HUES6 (cell line): ENCODE results near the gene TMEM233.
"Not testable (repeated sequence)": the region's sequence is repeated elsewhere in the genome, so short reads cannot be mapped to it uniquely, and the experiment has no call there.

Experiments used
- H3K27ac ChIP-seq: 2 replicates; pipeline ENCODE4 v1.7.0; 2013; ENCODE audit warnings: low read depth, mild to moderate bottlenecking, low read length, inconsistent platforms
- H3K27me3 ChIP-seq: 2 replicates; pipeline ENCODE4 v1.6.1; 2013; ENCODE audit warnings: low read length; ENCODE audit not compliant: control insufficient read depth, insufficient read depth
- H3K36me3 ChIP-seq: 2 replicates; pipeline ENCODE4 v1.6.1; 2013; ENCODE audit warnings: low read length; ENCODE audit not compliant: control insufficient read depth, insufficient read depth
- H3K4me1 ChIP-seq: 2 replicates; pipeline ENCODE4 v1.6.1; 2013; ENCODE audit warnings: low read length; ENCODE audit not compliant: control insufficient read depth, insufficient read depth
- H3K4me3 ChIP-seq: 2 replicates; pipeline ENCODE4 v1.5.1; 2013; ENCODE audit warnings: low read depth, low read length
- H3K9ac ChIP-seq: one replicate; pipeline ENCODE4 v1.6.1; 2013; ENCODE audit warnings: mild to moderate bottlenecking, low read length
- H3K9me3 ChIP-seq: 2 replicates; pipeline ENCODE4 v1.6.1; 2013; ENCODE audit warnings: low read depth, low read length; ENCODE audit not compliant: control insufficient read depth, insufficient read depth

The TMEM233 gene

GRCh38 chr12:119630223-119630780 lies 36.7 kb downstream of the TMEM233 start:
- H3K4me3 ChIP-seq, result no peak overlapping the region
- no peaks in the 10 kb centered on the region for H3K4me1 ChIP-seq
- H3K27me3 ChIP-seq, result peaks cover 9% of the 10 kb centered on the region; the same call in 1 of the 2 replicates
- H3K36me3 ChIP-seq, result no peaks in the 10 kb centered on the region
- no peak overlapping the region for H3K9ac ChIP-seq
- no peak overlapping the region for H3K27ac ChIP-seq
- H3K9me3 ChIP-seq, result no peaks in the 10 kb centered on the region

- no peak overlapping the region for H3K27ac ChIP-seq
- H3K27me3 ChIP-seq, result peaks cover 9% of the 10 kb centered on the region
- H3K4me1 ChIP-seq, result no peaks in the 10 kb centered on the region
- no peak overlapping the region for H3K4me3 ChIP-seq
- no peaks in the 10 kb centered on the region for H3K9me3 ChIP-seq
- H3K9ac ChIP-seq, result no peak overlapping the region
- H3K36me3 ChIP-seq, result no peaks in the 10 kb centered on the region
Measured at GRCh38 chr12:119630962-119631550, 37.5 kb downstream of the TMEM233 start.

GRCh38 chr12:119631930-119632678 lies 38.5 kb downstream of the TMEM233 start:
- Histone ChIP-seq H3K4me1 (no peaks in the 10 kb centered on the region), H3K9ac (no peak overlapping the region)

GRCh38 chr12:119634743-119635142 lies 41.2 kb downstream of the TMEM233 start:
- no peaks in the 10 kb centered on the region for H3K9me3 ChIP-seq
- no peak overlapping the region for H3K9ac ChIP-seq
- peaks cover 10% of the 10 kb centered on the region for H3K27me3 ChIP-seq
- H3K27ac ChIP-seq, result no peak overlapping the region
- no peaks in the 10 kb centered on the region for H3K36me3 ChIP-seq
- H3K4me1 ChIP-seq, result no peaks in the 10 kb centered on the region
- no peak overlapping the region for H3K4me3 ChIP-seq

More at GRCh38 chr12:119631930-119632678, 38.5 kb downstream of the TMEM233 start:
- peaks cover 10% of the 10 kb centered on the region for H3K27me3 ChIP-seq
- H3K27ac ChIP-seq, result no peak overlapping the region
- H3K36me3 ChIP-seq, result no peaks in the 10 kb centered on the region
- no peak overlapping the region for H3K4me3 ChIP-seq
- H3K9me3 ChIP-seq, result no peaks in the 10 kb centered on the region

- Histone ChIP-seq H3K9ac (no peak overlapping the region), H3K36me3 (no peaks in the 10 kb centered on the region), H3K27me3 (0 out of 2 replicates have a peak, but pooled peaks cover 3% of the 10 kb centered on the region), H3K9me3 (no peaks in the 10 kb centered on the region), H3K4me3 (no peak overlapping the region), H3K27ac (no peak overlapping the region), H3K4me1 (no peaks in the 10 kb centered on the region)
Measured at GRCh38 chr12:119642986-119643385, 49.4 kb downstream of the TMEM233 start.

- Histone ChIP-seq H3K9me3 (no peaks in the 10 kb centered on the region), H3K27me3 (0 out of 2 replicates have a peak, but pooled peaks cover 3% of the 10 kb centered on the region), H3K27ac (no peak overlapping the region), H3K36me3 (no peaks in the 10 kb centered on the region), H3K4me1 (no peaks in the 10 kb centered on the region), H3K4me3 (no peak overlapping the region), H3K9ac (no peak overlapping the region)
Measured at GRCh38 chr12:119644930-119645329, 51.4 kb downstream of the TMEM233 start.

GRCh38 chr12:119645535-119646059 lies 52.0 kb downstream of the TMEM233 start:
- Histone ChIP-seq H3K9ac (no peak overlapping the region), H3K4me1 (no peaks in the 10 kb centered on the region), H3K36me3 (no peaks in the 10 kb centered on the region), H3K4me3 (no peak overlapping the region), H3K27me3 (0 out of 2 replicates have a peak, but pooled peaks cover 3% of the 10 kb centered on the region), H3K9me3 (no peaks in the 10 kb centered on the region), H3K27ac (no peak overlapping the region)

- Histone ChIP-seq H3K9me3 (no peaks in the 10 kb centered on the region; the same call in 1 of the 2 replicates), H3K27ac (no peak overlapping the region), H3K36me3 (no peaks in the 10 kb centered on the region), H3K4me1 (no peaks in the 10 kb centered on the region), H3K27me3 (0 out of 2 replicates have a peak, but pooled peaks cover 3% of the 10 kb centered on the region), H3K4me3 (no peak overlapping the region), H3K9ac (no peak overlapping the region)
Measured at GRCh38 chr12:119649202-119649808, 55.7 kb downstream of the TMEM233 start.

GRCh38 chr12:119652665-119653064 lies 59.1 kb downstream of the TMEM233 start:
- Histone ChIP-seq H3K4me1 (no peaks in the 10 kb centered on the region), H3K9me3 (no peaks in the 10 kb centered on the region; the same call in 1 of the 2 replicates), H3K36me3 (no peaks in the 10 kb centered on the region), H3K9ac (no peak overlapping the region), H3K4me3 (no peak overlapping the region), H3K27ac (no peak overlapping the region), H3K27me3 (no peaks in the 10 kb centered on the region)

GRCh38 chr12:119657001-119657400 lies 63.4 kb downstream of the TMEM233 start:
- not testable (repeated sequence) for H3K9ac ChIP-seq, H3K9me3 ChIP-seq, H3K4me1 ChIP-seq, H3K27me3 ChIP-seq, H3K27ac ChIP-seq, H3K4me3 ChIP-seq, H3K36me3 ChIP-seq

GRCh38 chr12:119658166-119658565 lies 64.6 kb downstream of the TMEM233 start:
- H3K27ac ChIP-seq, H3K4me1 ChIP-seq, H3K27me3 ChIP-seq, H3K9me3 ChIP-seq, H3K9ac ChIP-seq, H3K4me3 ChIP-seq, H3K36me3 ChIP-seq: not testable (repeated sequence)
